GM12801 (cell line): Measurements from ENCODE around the gene FAXC.

ENCODE experiments used
- TF ChIP-seq, protein P1 (sequence below): IDR thresholded peaks from one replicate; pipeline ENCODE4 v1.5.1; 2011; ENCODE audit warnings: control low read depth; ENCODE audit not compliant: insufficient read length; ENCODE audit errors: extremely low read depth

Gene FAXC

DNA sequence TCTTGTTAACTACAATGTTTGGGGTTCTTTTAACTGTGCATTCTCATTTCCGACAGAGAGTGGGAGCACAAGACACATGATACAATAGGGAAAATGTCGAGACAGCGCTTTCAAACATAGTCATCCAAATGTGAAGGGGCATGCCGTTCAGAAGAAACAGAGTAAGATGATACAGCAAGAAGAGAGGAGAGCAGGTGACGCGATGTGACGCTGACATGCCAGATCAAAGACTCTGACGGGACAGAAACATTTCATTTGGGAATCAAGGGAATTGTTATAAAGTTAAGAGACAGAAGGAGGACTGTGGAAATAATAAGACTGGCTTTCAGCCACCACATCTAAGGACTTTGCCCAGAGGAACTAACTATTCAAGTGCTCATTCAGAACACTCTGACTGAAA is 117.4 kb downstream of the FAXC start:
- TF ChIP-seq, protein P1, sequence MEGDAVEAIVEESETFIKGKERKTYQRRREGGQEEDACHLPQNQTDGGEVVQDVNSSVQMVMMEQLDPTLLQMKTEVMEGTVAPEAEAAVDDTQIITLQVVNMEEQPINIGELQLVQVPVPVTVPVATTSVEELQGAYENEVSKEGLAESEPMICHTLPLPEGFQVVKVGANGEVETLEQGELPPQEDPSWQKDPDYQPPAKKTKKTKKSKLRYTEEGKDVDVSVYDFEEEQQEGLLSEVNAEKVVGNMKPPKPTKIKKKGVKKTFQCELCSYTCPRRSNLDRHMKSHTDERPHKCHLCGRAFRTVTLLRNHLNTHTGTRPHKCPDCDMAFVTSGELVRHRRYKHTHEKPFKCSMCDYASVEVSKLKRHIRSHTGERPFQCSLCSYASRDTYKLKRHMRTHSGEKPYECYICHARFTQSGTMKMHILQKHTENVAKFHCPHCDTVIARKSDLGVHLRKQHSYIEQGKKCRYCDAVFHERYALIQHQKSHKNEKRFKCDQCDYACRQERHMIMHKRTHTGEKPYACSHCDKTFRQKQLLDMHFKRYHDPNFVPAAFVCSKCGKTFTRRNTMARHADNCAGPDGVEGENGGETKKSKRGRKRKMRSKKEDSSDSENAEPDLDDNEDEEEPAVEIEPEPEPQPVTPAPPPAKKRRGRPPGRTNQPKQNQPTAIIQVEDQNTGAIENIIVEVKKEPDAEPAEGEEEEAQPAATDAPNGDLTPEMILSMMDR: no peak

GRCh38 chr6:99225172-99225571 is 124.3 kb downstream of the FAXC start:
- TF ChIP-seq, protein P1: no peak
